ENCODE results near the gene C12orf50.
"Not testable (repeated sequence)": the region's sequence is repeated elsewhere in the genome, so short reads cannot be mapped to it uniquely, and the experiment has no call there.

DNA sequence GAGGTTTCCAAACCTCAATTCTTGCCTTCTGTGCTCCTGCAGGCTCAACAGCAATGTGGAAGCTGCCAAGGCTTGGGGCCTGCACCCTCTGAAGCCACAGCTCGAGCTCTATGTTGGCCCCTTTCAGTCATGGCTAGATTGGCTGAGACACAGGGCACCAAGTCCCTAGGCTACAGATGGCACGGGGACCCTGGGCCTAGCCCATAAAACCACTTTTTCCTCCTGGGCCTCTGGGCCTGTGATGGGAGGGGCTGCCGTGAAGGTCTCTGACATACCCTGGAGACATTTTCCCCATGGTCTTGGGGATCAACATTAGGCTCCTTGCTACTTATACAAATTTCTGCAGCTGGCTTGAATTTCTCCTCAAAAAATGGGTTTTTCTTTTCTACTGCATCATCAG, 2.0 kb upstream of the C12orf50 start:
- TF ChIP-seq, protein P1, sequence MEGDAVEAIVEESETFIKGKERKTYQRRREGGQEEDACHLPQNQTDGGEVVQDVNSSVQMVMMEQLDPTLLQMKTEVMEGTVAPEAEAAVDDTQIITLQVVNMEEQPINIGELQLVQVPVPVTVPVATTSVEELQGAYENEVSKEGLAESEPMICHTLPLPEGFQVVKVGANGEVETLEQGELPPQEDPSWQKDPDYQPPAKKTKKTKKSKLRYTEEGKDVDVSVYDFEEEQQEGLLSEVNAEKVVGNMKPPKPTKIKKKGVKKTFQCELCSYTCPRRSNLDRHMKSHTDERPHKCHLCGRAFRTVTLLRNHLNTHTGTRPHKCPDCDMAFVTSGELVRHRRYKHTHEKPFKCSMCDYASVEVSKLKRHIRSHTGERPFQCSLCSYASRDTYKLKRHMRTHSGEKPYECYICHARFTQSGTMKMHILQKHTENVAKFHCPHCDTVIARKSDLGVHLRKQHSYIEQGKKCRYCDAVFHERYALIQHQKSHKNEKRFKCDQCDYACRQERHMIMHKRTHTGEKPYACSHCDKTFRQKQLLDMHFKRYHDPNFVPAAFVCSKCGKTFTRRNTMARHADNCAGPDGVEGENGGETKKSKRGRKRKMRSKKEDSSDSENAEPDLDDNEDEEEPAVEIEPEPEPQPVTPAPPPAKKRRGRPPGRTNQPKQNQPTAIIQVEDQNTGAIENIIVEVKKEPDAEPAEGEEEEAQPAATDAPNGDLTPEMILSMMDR (IDR thresholded peaks at IDR 0.05): not testable (repeated sequence)
- not testable (repeated sequence) for TF ChIP-seq POLR2A (IDR thresholded peaks at IDR 0.05)
